ENCODE data around the gene NTN1.

NTN1 gene

DNA sequence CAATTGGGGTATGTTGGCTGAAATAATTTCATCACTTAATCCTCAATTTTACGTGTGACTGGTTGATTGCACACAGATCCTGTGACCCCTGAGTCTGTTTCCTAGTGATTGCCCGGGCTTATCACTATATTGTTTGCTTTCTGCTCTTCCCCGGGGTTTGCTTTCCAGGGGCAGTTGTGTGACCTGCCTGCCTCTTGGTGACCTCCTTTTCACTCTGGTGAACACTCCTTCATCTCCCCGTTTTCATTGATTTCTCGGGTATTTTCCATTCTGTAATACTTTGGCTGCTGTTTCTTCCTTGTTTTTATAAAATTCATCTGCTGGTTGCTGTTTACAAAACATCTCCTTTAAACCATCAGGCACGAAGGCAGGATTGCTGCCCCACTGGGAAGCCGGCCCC, 36.0 kb downstream of the NTN1 start:
- Histone ChIP-seq H3K27ac (no peak overlapping the region), H3K4me3 (IDR thresholded peaks at IDR 0.05; ENCODE audit: insufficient read depth, low read depth, low read length) (no peak overlapping the region), H3K9ac (no peak overlapping the region), H3K27me3 (ENCODE audit: insufficient read depth, low read depth) (no peaks in the 10 kb centered on the region), H3K4me1 (ENCODE audit: low read depth, poor library complexity, severe bottlenecking) (no peaks in the 10 kb centered on the region), H3K36me3 (ENCODE audit: insufficient read depth) (no peaks in the 10 kb centered on the region), H4K20me1 (ENCODE audit: insufficient read depth) (no peaks in the 10 kb centered on the region), H2AFZ (ENCODE audit: low read depth) (no peak overlapping the region), H3K4me2 (no peak overlapping the region), H3K79me2 (ENCODE audit: insufficient read depth, low read depth) (no peaks in the 10 kb centered on the region)
- TF ChIP-seq, protein P1, sequence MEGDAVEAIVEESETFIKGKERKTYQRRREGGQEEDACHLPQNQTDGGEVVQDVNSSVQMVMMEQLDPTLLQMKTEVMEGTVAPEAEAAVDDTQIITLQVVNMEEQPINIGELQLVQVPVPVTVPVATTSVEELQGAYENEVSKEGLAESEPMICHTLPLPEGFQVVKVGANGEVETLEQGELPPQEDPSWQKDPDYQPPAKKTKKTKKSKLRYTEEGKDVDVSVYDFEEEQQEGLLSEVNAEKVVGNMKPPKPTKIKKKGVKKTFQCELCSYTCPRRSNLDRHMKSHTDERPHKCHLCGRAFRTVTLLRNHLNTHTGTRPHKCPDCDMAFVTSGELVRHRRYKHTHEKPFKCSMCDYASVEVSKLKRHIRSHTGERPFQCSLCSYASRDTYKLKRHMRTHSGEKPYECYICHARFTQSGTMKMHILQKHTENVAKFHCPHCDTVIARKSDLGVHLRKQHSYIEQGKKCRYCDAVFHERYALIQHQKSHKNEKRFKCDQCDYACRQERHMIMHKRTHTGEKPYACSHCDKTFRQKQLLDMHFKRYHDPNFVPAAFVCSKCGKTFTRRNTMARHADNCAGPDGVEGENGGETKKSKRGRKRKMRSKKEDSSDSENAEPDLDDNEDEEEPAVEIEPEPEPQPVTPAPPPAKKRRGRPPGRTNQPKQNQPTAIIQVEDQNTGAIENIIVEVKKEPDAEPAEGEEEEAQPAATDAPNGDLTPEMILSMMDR (conservative IDR thresholded peaks at IDR 0.05; ENCODE audit: low read depth, low read length): no peak

DNA sequence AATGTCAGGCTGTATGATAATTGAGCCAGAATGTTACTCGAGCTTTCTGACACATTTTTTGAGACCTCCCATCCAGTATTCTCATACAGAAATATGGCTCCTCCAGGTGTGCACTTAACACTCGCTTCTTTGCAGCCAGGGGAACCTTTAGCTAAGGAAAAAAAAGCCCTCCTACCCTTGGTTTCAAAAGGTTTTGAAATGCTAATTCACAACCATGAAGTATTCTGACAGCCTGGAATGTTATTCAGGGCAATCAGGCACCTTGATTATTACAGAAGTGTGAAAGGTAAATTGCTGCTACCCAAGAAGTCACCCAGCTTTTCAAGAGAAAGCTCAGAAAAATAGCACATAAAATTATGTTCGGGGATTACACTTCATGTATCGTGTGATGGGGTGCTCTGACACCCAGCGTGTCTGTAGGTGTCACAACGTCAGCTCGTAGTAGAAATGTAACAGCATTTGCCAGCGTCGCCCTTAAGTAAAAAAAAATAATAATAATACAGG, 41.1 kb downstream of the NTN1 start:
- no peak overlapping the region for H3K9ac ChIP-seq
- H3K79me2 ChIP-seq (ENCODE audit: insufficient read depth, low read depth): no peaks in the 10 kb centered on the region
- H3K4me1 ChIP-seq (ENCODE audit: low read depth, poor library complexity, severe bottlenecking): no peaks in the 10 kb centered on the region
- H3K36me3 ChIP-seq (ENCODE audit: insufficient read depth): no peaks in the 10 kb centered on the region
- H2AFZ ChIP-seq (ENCODE audit: low read depth): no peak overlapping the region
- no peak overlapping the region for H3K4me3 ChIP-seq (IDR thresholded peaks at IDR 0.05; ENCODE audit: insufficient read depth, low read depth, low read length)
- TF ChIP-seq, protein P1 (conservative IDR thresholded peaks at IDR 0.05; ENCODE audit: low read depth, low read length): no peak
- H3K27me3 ChIP-seq (ENCODE audit: insufficient read depth, low read depth): no peaks in the 10 kb centered on the region
- H3K27ac ChIP-seq: no peak overlapping the region
- H4K20me1 ChIP-seq (ENCODE audit: insufficient read depth): no peaks in the 10 kb centered on the region
- no peak overlapping the region for H3K4me2 ChIP-seq

- no peaks in the 10 kb centered on the region for H3K4me1 ChIP-seq (ENCODE audit: low read depth, poor library complexity, severe bottlenecking)
- H2AFZ ChIP-seq (ENCODE audit: low read depth): no peak overlapping the region
- no peaks in the 10 kb centered on the region for H4K20me1 ChIP-seq (ENCODE audit: insufficient read depth)
- no peaks in the 10 kb centered on the region for H3K36me3 ChIP-seq (ENCODE audit: insufficient read depth)
- H3K27ac ChIP-seq: no peak overlapping the region
- H3K27me3 ChIP-seq (ENCODE audit: insufficient read depth, low read depth): no peaks in the 10 kb centered on the region
- H3K79me2 ChIP-seq (ENCODE audit: insufficient read depth, low read depth): no peaks in the 10 kb centered on the region
- no peak overlapping the region for H3K4me2 ChIP-seq
- H3K9ac ChIP-seq: no peak overlapping the region
- H3K4me3 ChIP-seq (IDR thresholded peaks at IDR 0.05; ENCODE audit: insufficient read depth, low read depth, low read length): no peak overlapping the region
- TF ChIP-seq, protein P1 (conservative IDR thresholded peaks at IDR 0.05; ENCODE audit: low read depth, low read length): no peak
These were observed 43.1 kb downstream of the NTN1 start for GRCh38 chr17:9064311-9064834.

GRCh38 chr17:9071016-9071415, 49.7 kb downstream of the NTN1 start:
- Histone ChIP-seq H3K4me2 (no peak overlapping the region), H4K20me1 (ENCODE audit: insufficient read depth) (no peaks in the 10 kb centered on the region), H2AFZ (ENCODE audit: low read depth) (no peak overlapping the region), H3K27me3 (ENCODE audit: insufficient read depth, low read depth) (no peaks in the 10 kb centered on the region), H3K79me2 (ENCODE audit: insufficient read depth, low read depth) (no peaks in the 10 kb centered on the region), H3K36me3 (ENCODE audit: insufficient read depth) (no peaks in the 10 kb centered on the region), H3K4me3 (IDR thresholded peaks at IDR 0.05; ENCODE audit: insufficient read depth, low read depth, low read length) (no peak overlapping the region), H3K27ac (no peak overlapping the region), H3K9ac (no peak overlapping the region), H3K4me1 (ENCODE audit: low read depth, poor library complexity, severe bottlenecking) (no peaks in the 10 kb centered on the region)
- TF ChIP-seq, protein P1 (conservative IDR thresholded peaks at IDR 0.05; ENCODE audit: low read depth, low read length): no peak

Data from KMS-11 (cell line).